H9 (cell line): ENCODE results near the gene NDUFS6. TPM values are rescaled to one million over a fixed set of nuclear protein-coding genes. Genes with fewer than 3 reads are reported as not detected.

Experiments used
- DNase-seq: peaks from one replicate; pipeline ENCODE4 v3.0.0-alpha.2; 2017
- H2AFZ ChIP-seq: one replicate; pipeline ENCODE4 v1.6.1; 2013; ENCODE audit warnings: mild to moderate bottlenecking, low read length, control low read depth, moderate library complexity
- H2AK5ac ChIP-seq: 2 replicates; pipeline ENCODE4 v1.6.1; 2013; ENCODE audit warnings: low read length, control low read depth, mixed read lengths; ENCODE audit not compliant: insufficient read length
- H2BK120ac ChIP-seq: one replicate; pipeline ENCODE4 v1.6.1; 2013; ENCODE audit warnings: low read depth, mild to moderate bottlenecking, low read length, control low read depth, inconsistent platforms; ENCODE audit not compliant: poor library complexity, severe bottlenecking
- H2BK12ac ChIP-seq: 2 replicates; pipeline ENCODE4 v1.6.1; 2013; ENCODE audit warnings: low read length, control low read depth, mixed read lengths, low read depth; ENCODE audit not compliant: insufficient read length
- H2BK15ac ChIP-seq: 2 replicates; pipeline ENCODE4 v1.6.1; 2013; ENCODE audit warnings: low read depth, low read length, control low read depth
- H2BK20ac ChIP-seq: one replicate; pipeline ENCODE4 v1.6.1; 2013; ENCODE audit warnings: low read depth, mild to moderate bottlenecking, low read length, control low read depth, inconsistent platforms; ENCODE audit not compliant: poor library complexity, severe bottlenecking
- H2BK5ac ChIP-seq: 2 replicates; pipeline ENCODE4 v1.6.1; 2013; ENCODE audit warnings: low read length, control low read depth, mixed read lengths; ENCODE audit not compliant: insufficient read length
- H3K14ac ChIP-seq: 2 replicates; pipeline ENCODE4 v1.6.1; 2013; ENCODE audit warnings: low read length, control low read depth; ENCODE audit not compliant: insufficient read depth
- H3K18ac ChIP-seq: 2 replicates; pipeline ENCODE4 v1.6.1; 2013; ENCODE audit warnings: low read depth, mild to moderate bottlenecking, mixed read lengths, low read length, control low read depth; ENCODE audit not compliant: insufficient read length
- H3K23ac ChIP-seq: 2 replicates; pipeline ENCODE4 v1.6.1; 2013; ENCODE audit warnings: low read length, control low read depth, mixed read lengths, low read depth; ENCODE audit not compliant: insufficient read length
- H3K23me2 ChIP-seq: 2 replicates; pipeline ENCODE4 v1.6.1; 2013; ENCODE audit warnings: low read depth, mild to moderate bottlenecking, mixed read lengths, low read length, control low read depth; ENCODE audit not compliant: insufficient read length, poor library complexity, severe bottlenecking
- H3K27ac ChIP-seq: 2 replicates; pipeline ENCODE4 v1.5.1; 2013; ENCODE audit warnings: low read length, control low read depth, mixed read lengths, low read depth; ENCODE audit not compliant: insufficient read length
- H3K27me3 ChIP-seq: 2 replicates; pipeline ENCODE4 v1.6.1; 2013; ENCODE audit warnings: low read length, control low read depth, inconsistent platforms; ENCODE audit not compliant: insufficient read depth
- H3K4ac ChIP-seq: 2 replicates; pipeline ENCODE4 v1.6.1; 2013; ENCODE audit warnings: low read depth, mild to moderate bottlenecking, control low read depth, inconsistent platforms, low read length, moderate library complexity
- H3K4me1 ChIP-seq: 2 replicates; pipeline ENCODE4 v1.6.1; 2013; ENCODE audit warnings: low read length, control low read depth, inconsistent platforms; ENCODE audit not compliant: insufficient read depth
- H3K4me2 ChIP-seq: 2 replicates; pipeline ENCODE4 v1.6.1; 2013; ENCODE audit warnings: low read length, control low read depth, mixed read lengths; ENCODE audit not compliant: insufficient read length, insufficient read depth
- H3K56ac ChIP-seq: 2 replicates; pipeline ENCODE4 v1.6.1; 2013; ENCODE audit warnings: low read depth, mild to moderate bottlenecking, mixed read lengths, low read length, control low read depth; ENCODE audit not compliant: insufficient read length
- H3K79me1 ChIP-seq: 2 replicates; pipeline ENCODE4 v1.6.1; 2013; ENCODE audit warnings: low read depth, mild to moderate bottlenecking, moderate library complexity, low read length, control low read depth, inconsistent platforms; ENCODE audit not compliant: insufficient read depth, poor library complexity, severe bottlenecking
- H3K79me2 ChIP-seq: 2 replicates; pipeline ENCODE4 v1.6.1; 2013; ENCODE audit warnings: low read length, control low read depth, inconsistent platforms; ENCODE audit not compliant: insufficient read depth
- H3K9ac ChIP-seq: 2 replicates; pipeline ENCODE4 v1.6.1; 2013; ENCODE audit warnings: low read length, control low read depth, mixed read lengths; ENCODE audit not compliant: insufficient read length; ENCODE audit errors: extremely low read depth
- H3K9me3 ChIP-seq: one replicate; pipeline ENCODE4 v1.6.1; 2013; ENCODE audit warnings: low read depth, low read length, inconsistent platforms; ENCODE audit not compliant: control insufficient read depth
- H3T11ph ChIP-seq: one replicate; pipeline ENCODE4 v1.6.1; 2013; ENCODE audit warnings: mild to moderate bottlenecking, low read length, control low read depth, inconsistent platforms
- H4K20me1 ChIP-seq: one replicate; pipeline ENCODE4 v1.6.1; 2013; ENCODE audit not compliant: control insufficient read depth, insufficient read length, insufficient read depth
- H4K5ac ChIP-seq: 2 replicates; pipeline ENCODE4 v1.6.1; 2013; ENCODE audit warnings: low read depth, mild to moderate bottlenecking, mixed read lengths, low read length, control low read depth; ENCODE audit not compliant: insufficient read length
- H4K8ac ChIP-seq: replicated peaks from 2 replicates; pipeline ENCODE4 v1.6.1; 2013; ENCODE audit warnings: low read length, control low read depth, mixed read lengths, low read depth; ENCODE audit not compliant: insufficient read length
- H4K91ac ChIP-seq: 2 replicates; pipeline ENCODE4 v1.6.1; 2013; ENCODE audit warnings: low read depth, mild to moderate bottlenecking, moderate library complexity, mixed read lengths, low read length, control low read depth; ENCODE audit not compliant: insufficient read length
- H3K27ac Mint-ChIP-seq, 3 experiments: 2 replicates in 2 of 3; 3 replicates in 1 of 3; pipeline ENCODE4 v1.8.0; 2020 to 2021; ENCODE audit warnings: mixed read lengths in 3 of 3, mild to moderate bottlenecking in 1 of 3, moderate library complexity in 1 of 3
- H3K27me3 Mint-ChIP-seq: 2 replicates; pipeline ENCODE4 v1.8.0; 2021; ENCODE audit warnings: low read depth, mild to moderate bottlenecking, moderate library complexity, mixed read lengths
- H3K36me3 Mint-ChIP-seq, 3 experiments: 2 replicates in 2 of 3; 3 replicates in 1 of 3; pipeline ENCODE4 v1.8.0; 2020 to 2021; ENCODE audit warnings: low read depth in 3 of 3, mixed read lengths in 3 of 3; ENCODE audit not compliant: insufficient read depth in 1 of 3
- H3K4me1 Mint-ChIP-seq, 2 experiments: 2 replicates each; pipeline ENCODE4 v1.8.0; 2020; ENCODE audit warnings: mixed read lengths in 2 of 2
- H3K4me3 Mint-ChIP-seq, 2 experiments: 2 replicates in 1 of 2; 3 replicates in 1 of 2; pipeline ENCODE4 v1.8.0; 2020 to 2021; ENCODE audit warnings: mild to moderate bottlenecking in 2 of 2, mixed read lengths in 2 of 2, moderate library complexity in 1 of 2
- H3K9me3 Mint-ChIP-seq, 2 experiments: 2 replicates in 1 of 2; 3 replicates in 1 of 2; pipeline ENCODE4 v1.8.0; 2020; ENCODE audit warnings: mild to moderate bottlenecking in 2 of 2, mixed read lengths in 2 of 2, moderate library complexity in 1 of 2
- WGBS: extraction: QIAGEN DNeasy Blood & Tissue Kit; methylation state at CpG from one replicate; pipeline ENCODE4 v1.1.7; 2013; ENCODE audit warnings: missing lambda C conversion rate, low lambda C conversion rate, mixed read lengths; ENCODE audit not compliant: insufficient read length; ENCODE audit errors: extremely low coverage; 5-methylcytosine and 5-hydroxymethylcytosine counted together
- total RNA-seq: library from RNA; stranded (reverse); gene quantifications from 2 replicates; pipeline ENCODE4 v1.2.1, GENCODE V29; 2021
- TF ChIP-seq, protein P1 (sequence below): fragments of 200-600 bp; sonication (generic); conservative IDR thresholded peaks from 3 replicates; pipeline ENCODE4 v1.8.0; 2021; ENCODE audit warnings: antibody characterized with exemption, mild to moderate bottlenecking

Gene NDUFS6
- total RNA-seq, 1 experiment from 2014 or later, result 62.5 TPM

GRCh38 chr5:1765141-1765879 is 35.9 kb upstream of the NDUFS6 start:
- Histone ChIP-seq H3K4me1 (no peaks in the 10 kb centered on the region; the same call in 1 of the 2 replicates), H3K18ac (no peak overlapping the region), H4K8ac (no peak overlapping the region), H3K23me2 (no peaks in the 10 kb centered on the region), H3K9me3 (no peaks in the 10 kb centered on the region), H3K79me2 (no peaks in the 10 kb centered on the region), H3K4ac (no peak overlapping the region), H4K91ac (no peak overlapping the region), H3T11ph (no peak overlapping the region), H2BK15ac (no peak overlapping the region), H3K23ac (no peak overlapping the region), H2BK20ac (no peak overlapping the region), H3K79me1 (no peaks in the 10 kb centered on the region), H4K5ac (no peak overlapping the region), H3K9ac (no peak overlapping the region), H2BK12ac (no peak overlapping the region), H2AFZ (no peak overlapping the region), H2AK5ac (no peak overlapping the region), H3K56ac (no peak overlapping the region), H3K27ac (no peak overlapping the region), H3K14ac (no peak overlapping the region; the same call in 1 of the 2 replicates), H4K20me1 (no peaks in the 10 kb centered on the region), H2BK120ac (no peak overlapping the region), H3K4me2 (no peak overlapping the region), H2BK5ac (no peak overlapping the region), H3K27me3 (no peaks in the 10 kb centered on the region; the same call in 1 of the 2 replicates)
- DNase-seq, result peak; percentile 25
- H3K27ac Mint-ChIP-seq, result peak overlapping the region in 1 of 3 experiments; percentile 27; a peak in 1 of 7 replicates
- peaks cover 11% of the 10 kb centered on the region for H3K27me3 Mint-ChIP-seq
- WGBS, result no CpG with 5 or more reads among the region's 15 CpGs
- H3K4me1 Mint-ChIP-seq, result peaks cover 7 to 13% of the 10 kb centered on the region in 2 experiments; a peak in 3 of 4 replicates
- no peaks in the 10 kb centered on the region for H3K9me3 Mint-ChIP-seq
- H3K36me3 Mint-ChIP-seq, result no peaks in the 10 kb centered on the region
- TF ChIP-seq, protein P1, sequence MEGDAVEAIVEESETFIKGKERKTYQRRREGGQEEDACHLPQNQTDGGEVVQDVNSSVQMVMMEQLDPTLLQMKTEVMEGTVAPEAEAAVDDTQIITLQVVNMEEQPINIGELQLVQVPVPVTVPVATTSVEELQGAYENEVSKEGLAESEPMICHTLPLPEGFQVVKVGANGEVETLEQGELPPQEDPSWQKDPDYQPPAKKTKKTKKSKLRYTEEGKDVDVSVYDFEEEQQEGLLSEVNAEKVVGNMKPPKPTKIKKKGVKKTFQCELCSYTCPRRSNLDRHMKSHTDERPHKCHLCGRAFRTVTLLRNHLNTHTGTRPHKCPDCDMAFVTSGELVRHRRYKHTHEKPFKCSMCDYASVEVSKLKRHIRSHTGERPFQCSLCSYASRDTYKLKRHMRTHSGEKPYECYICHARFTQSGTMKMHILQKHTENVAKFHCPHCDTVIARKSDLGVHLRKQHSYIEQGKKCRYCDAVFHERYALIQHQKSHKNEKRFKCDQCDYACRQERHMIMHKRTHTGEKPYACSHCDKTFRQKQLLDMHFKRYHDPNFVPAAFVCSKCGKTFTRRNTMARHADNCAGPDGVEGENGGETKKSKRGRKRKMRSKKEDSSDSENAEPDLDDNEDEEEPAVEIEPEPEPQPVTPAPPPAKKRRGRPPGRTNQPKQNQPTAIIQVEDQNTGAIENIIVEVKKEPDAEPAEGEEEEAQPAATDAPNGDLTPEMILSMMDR, result no peak
- H3K4me3 Mint-ChIP-seq, result no peak overlapping the region
